Skeletal muscle satellite cell (primary cell): Measurements from ENCODE around the gene FHL5. TPM values are rescaled to one million over a fixed set of nuclear protein-coding genes. Genes with fewer than 3 reads are reported as not detected.

Experiments
- H3K27me3 ChIP-seq: 2 replicates; pipeline ENCODE4 v1.7.0; 2013; ENCODE audit warnings: low read length; ENCODE audit not compliant: control insufficient read depth, insufficient read depth
- H3K36me3 ChIP-seq: 2 replicates; pipeline ENCODE4 v1.7.0; 2013; ENCODE audit warnings: mild to moderate bottlenecking, control low read depth, low read length; ENCODE audit not compliant: insufficient read depth
- H3K4me1 ChIP-seq: 2 replicates; pipeline ENCODE4 v1.7.0; 2013; ENCODE audit warnings: low read length; ENCODE audit not compliant: control insufficient read depth, insufficient read depth
- H3K4me2 ChIP-seq: 2 replicates; pipeline ENCODE4 v1.7.0; 2013; ENCODE audit warnings: mild to moderate bottlenecking, low read length
- H3K4me3 ChIP-seq: 2 replicates; pipeline ENCODE4 v1.7.0; 2013; ENCODE audit warnings: low read length
- H3K9ac ChIP-seq: 2 replicates; pipeline ENCODE4 v1.7.0; 2013; ENCODE audit warnings: mild to moderate bottlenecking, low read depth, low read length, moderate library complexity
- H3K9me3 ChIP-seq: replicated peaks from 2 replicates; pipeline ENCODE4 v1.7.0; 2013; ENCODE audit warnings: mild to moderate bottlenecking, control low read depth, low read length
- total RNA-seq: library from RNA; depleted of rRNA; stranded (reverse); fragments of >200 nt; gene quantifications from 2 replicates; pipeline ENCODE4 v1.2.3, GENCODE V29; 2012; rRNA removed

FHL5 gene
- not detected in 2 replicates for total RNA-seq

DNA sequence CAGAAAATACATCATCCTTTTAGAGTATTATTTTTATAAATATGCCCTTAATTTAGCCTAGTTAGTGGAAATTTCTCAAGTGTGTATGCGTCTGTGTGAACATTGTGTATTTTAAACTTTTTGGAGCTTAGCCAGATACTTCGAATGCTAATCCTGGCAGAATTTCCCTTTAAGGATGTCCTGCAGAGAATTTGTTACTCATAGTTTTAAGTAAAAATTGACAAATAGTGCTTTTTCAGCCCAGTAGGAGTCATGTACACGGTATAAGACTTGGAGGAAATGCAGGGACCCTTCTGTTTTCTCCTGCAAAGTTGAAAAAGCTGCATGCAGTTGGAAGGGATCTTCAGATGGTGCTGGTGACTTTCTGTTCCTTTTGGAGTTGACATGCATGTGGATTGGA, at the start of gene FHL5:
Gene FHL5, plus strand, starts transcription at position 243 of the 400 bp plus-strand sequence. CDS start 40,486 bp downstream, outside the sequence.
- Histone ChIP-seq H3K4me2 (no peak within 1 kb of the TSS), H3K9ac (no peak within 1 kb of the TSS), H3K4me1 (no peaks in the 10 kb centered on the region), H3K4me3 (no peak within 1 kb of the TSS), H3K27me3 (peaks cover 6% of the 10 kb centered on the region), H3K36me3 (no peaks in the 10 kb centered on the region), H3K9me3 (no peaks in the 10 kb centered on the region)

GRCh38 chr6:96520171-96521115, 42.5 kb upstream of the FHL5 start:
- Histone ChIP-seq H3K27me3 (no peaks in the 10 kb centered on the region), H3K36me3 (peaks cover 8% of the 10 kb centered on the region), H3K9me3 (no peaks in the 10 kb centered on the region), H3K4me1 (peaks cover 19% of the 10 kb centered on the region), H3K4me3 (peak overlapping the region; percentile 77), H3K4me2 (peak overlapping the region; percentile 71), H3K9ac (peak overlapping the region; percentile 89)

DNA sequence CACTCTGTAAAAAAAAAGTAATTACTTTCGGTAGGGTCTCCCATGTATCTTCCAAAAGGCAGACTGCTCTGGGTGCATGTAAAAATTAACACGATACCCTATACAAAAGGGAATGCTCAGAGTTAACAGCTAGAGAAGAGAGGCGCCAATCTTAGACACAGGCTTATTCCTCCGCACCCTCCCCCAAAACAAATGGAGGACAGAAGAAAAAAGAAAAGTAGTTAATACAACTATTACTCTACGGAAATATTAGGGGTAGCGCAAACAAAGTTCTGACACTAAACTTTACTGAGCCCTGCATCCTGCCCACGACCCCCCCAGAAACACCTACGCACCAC, 41.7 kb upstream of the FHL5 start:
- Histone ChIP-seq H3K4me2 (peak overlapping the region; percentile 71), H3K9me3 (no peaks in the 10 kb centered on the region), H3K36me3 (peaks cover 15% of the 10 kb centered on the region), H3K27me3 (no peaks in the 10 kb centered on the region), H3K9ac (peak overlapping the region; percentile 89), H3K4me3 (peak overlapping the region; percentile 77), H3K4me1 (peaks cover 19% of the 10 kb centered on the region)

GRCh38 chr6:96521644-96522464, 41.1 kb upstream of the FHL5 start, which contains the start of gene UFL1:
UFL1 (plus strand) TSS chr6:96521806; CDS start chr6:96521874, 68 bp downstream.
- Histone ChIP-seq H3K4me2 (peak within 1 kb of the TSS; percentile 88), H3K9me3 (no peaks in the 10 kb centered on the region), H3K36me3 (peaks cover 21% of the 10 kb centered on the region), H3K4me1 (peaks cover 19% of the 10 kb centered on the region), H3K27me3 (no peaks in the 10 kb centered on the region), H3K9ac (peak within 1 kb of the TSS; percentile 89), H3K4me3 (peak within 1 kb of the TSS; percentile 77)

GRCh38 chr6:96522465-96523009, 40.4 kb upstream of the FHL5 start:
- H3K4me1 ChIP-seq: peaks cover 19% of the 10 kb centered on the region
- peak overlapping the region; percentile 89 for H3K9ac ChIP-seq
- peak overlapping the region; percentile 77 for H3K4me3 ChIP-seq
- H3K4me2 ChIP-seq: peak overlapping the region; percentile 88
- no peaks in the 10 kb centered on the region for H3K9me3 ChIP-seq
- H3K27me3 ChIP-seq: no peaks in the 10 kb centered on the region
- peaks cover 25% of the 10 kb centered on the region for H3K36me3 ChIP-seq

DNA sequence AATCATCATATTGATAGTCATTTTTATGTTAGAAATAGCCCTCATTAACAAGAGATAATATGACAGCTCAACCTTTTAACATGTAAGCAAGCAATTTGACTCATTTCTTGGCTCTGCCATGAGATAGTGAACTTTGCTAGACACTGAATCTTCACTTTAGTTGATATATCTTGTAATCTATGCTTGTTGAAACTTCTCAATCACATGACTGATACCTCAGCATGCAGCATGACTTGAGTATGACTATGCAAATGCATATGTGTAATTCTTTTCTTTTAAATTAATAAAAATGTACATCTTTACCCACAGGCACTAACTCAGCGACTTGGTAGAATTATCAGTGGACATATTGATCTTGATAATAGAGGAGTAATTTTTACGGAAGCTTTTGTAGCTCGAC, 34.7 kb upstream of the FHL5 start:
- Histone ChIP-seq H3K36me3 (peaks cover 71% of the 10 kb centered on the region), H3K9me3 (no peaks in the 10 kb centered on the region), H3K4me2 (no peak overlapping the region), H3K27me3 (no peaks in the 10 kb centered on the region), H3K4me1 (peaks cover 6% of the 10 kb centered on the region), H3K9ac (no peak overlapping the region), H3K4me3 (no peak overlapping the region)

GRCh38 chr6:96532399-96532798, 30.5 kb upstream of the FHL5 start:
- no peaks in the 10 kb centered on the region for H3K27me3 ChIP-seq
- H3K4me3 ChIP-seq: no peak overlapping the region
- H3K9ac ChIP-seq: no peak overlapping the region
- no peaks in the 10 kb centered on the region for H3K4me1 ChIP-seq
- H3K4me2 ChIP-seq: no peak overlapping the region
- H3K36me3 ChIP-seq: peaks cover 50% of the 10 kb centered on the region
- H3K9me3 ChIP-seq: no peaks in the 10 kb centered on the region

- Histone ChIP-seq H3K36me3 (peaks cover 40% of the 10 kb centered on the region), H3K4me1 (no peaks in the 10 kb centered on the region), H3K9ac (no peak overlapping the region), H3K9me3 (no peaks in the 10 kb centered on the region), H3K4me3 (no peak overlapping the region), H3K27me3 (no peaks in the 10 kb centered on the region), H3K4me2 (no peak overlapping the region)
Measured at GRCh38 chr6:96537726-96538125, 25.2 kb upstream of the FHL5 start.

GRCh38 chr6:96542702-96543101, 20.2 kb upstream of the FHL5 start:
- no peak overlapping the region for H3K4me2 ChIP-seq
- no peak overlapping the region for H3K9ac ChIP-seq
- H3K27me3 ChIP-seq: no peaks in the 10 kb centered on the region
- peaks cover 71% of the 10 kb centered on the region for H3K36me3 ChIP-seq
- no peak overlapping the region for H3K4me3 ChIP-seq
- H3K9me3 ChIP-seq: no peaks in the 10 kb centered on the region
- H3K4me1 ChIP-seq: no peaks in the 10 kb centered on the region

DNA sequence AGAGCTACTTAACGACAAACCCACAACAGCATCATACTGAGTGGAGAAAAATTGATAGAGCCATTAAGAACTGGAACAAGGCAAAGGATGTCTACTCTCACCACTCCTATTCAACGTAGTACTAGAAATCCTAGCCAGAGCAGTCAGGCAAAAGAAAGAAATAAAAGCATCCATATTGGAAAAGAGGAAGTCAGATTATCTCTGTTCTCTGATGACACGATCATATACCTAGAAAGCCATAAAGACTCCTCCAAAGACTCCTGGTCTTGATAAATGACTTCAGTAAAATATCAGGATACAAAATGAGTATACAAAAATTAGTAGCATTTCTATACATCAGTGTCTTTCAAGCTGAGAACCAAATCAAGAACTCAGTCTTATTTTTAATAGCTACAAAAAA, 17.0 kb upstream of the FHL5 start:
- no peaks in the 10 kb centered on the region for H3K27me3 ChIP-seq

DNA sequence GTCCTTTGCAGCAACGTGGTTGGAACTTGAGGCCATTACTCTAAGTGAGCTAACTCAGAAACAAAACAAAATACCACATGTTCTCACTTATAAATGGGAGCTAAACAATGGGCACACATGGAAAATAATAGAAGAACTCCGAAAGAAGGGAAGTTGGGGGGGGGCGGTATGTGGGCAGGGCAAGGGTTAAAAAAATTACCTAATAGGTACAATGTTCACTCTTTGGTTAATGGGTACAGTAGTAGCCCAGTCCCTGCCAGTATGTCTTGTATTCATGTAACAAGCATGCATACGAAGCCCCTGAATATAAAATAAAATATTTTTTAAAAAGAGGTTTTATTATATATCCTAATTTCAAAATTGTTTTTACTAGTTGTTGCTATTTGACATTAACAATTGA, 15.3 kb upstream of the FHL5 start:
- no peaks in the 10 kb centered on the region for H3K4me1 ChIP-seq
- H3K27me3 ChIP-seq: no peaks in the 10 kb centered on the region
- peaks cover 71% of the 10 kb centered on the region for H3K36me3 ChIP-seq
- H3K4me3 ChIP-seq: no peak overlapping the region
- H3K4me2 ChIP-seq: no peak overlapping the region
- H3K9ac ChIP-seq: no peak overlapping the region
- H3K9me3 ChIP-seq: no peaks in the 10 kb centered on the region

More for the DNA sequence above, 17.0 kb upstream of the FHL5 start:
- Histone ChIP-seq H3K4me1 (no peaks in the 10 kb centered on the region), H3K4me3 (no peak overlapping the region), H3K9me3 (no peaks in the 10 kb centered on the region), H3K9ac (no peak overlapping the region), H3K36me3 (peaks cover 65% of the 10 kb centered on the region), H3K4me2 (no peak overlapping the region)
